Esophagus squamous epithelium (tissue), 5 donors: ENCODE measurements around the gene PRDX5. TPM values are rescaled to one million over a fixed set of nuclear protein-coding genes. Genes with fewer than 3 reads are reported as not detected.

Source experiments
- DNase-seq: peaks from one replicate; lab custom pipeline; 2025; lab: John Stamatoyannopoulos, UW
- H3K27ac ChIP-seq, 4 donors: fragments of 200-600 bp; sonication (generic); one replicate each; pipeline ENCODE4 v1.5.1; 2016 to 2019; ENCODE audit warnings: mild to moderate bottlenecking in 1 of 4
- H3K27me3 ChIP-seq, 4 donors: fragments of 200-600 bp; sonication (generic); 1 replicate in 3 of 4; 2 replicates in 1 of 4; pipeline versions ENCODE4 v1.5.1 to v1.6.0; 2017 to 2021; ENCODE audit warnings: antibody characterized with exemption in 1 of 4
- H3K36me3 ChIP-seq, 3 donors: fragments of 200-600 bp; sonication (generic); one replicate each; pipeline ENCODE4 v1.5.1; 2016 to 2019
- H3K4me1 ChIP-seq, 3 donors: fragments of 200-600 bp; sonication (generic); one replicate each; pipeline ENCODE4 v1.5.1; 2017 to 2019
- H3K4me3 ChIP-seq, 4 donors: fragments of 200-600 bp; sonication (generic); 1 replicate in 3 of 4; 2 replicates in 1 of 4; pipeline ENCODE4 v1.5.1; 2016 to 2019; ENCODE audit warnings: mild to moderate bottlenecking in 2 of 4, moderate library complexity in 1 of 4
- H3K9me3 ChIP-seq, 3 donors: fragments of 200-600 bp; sonication (generic); one replicate each; pipeline ENCODE4 v1.5.1; 2016 to 2019
- POLR2A ChIP-seq, 4 donors: fragments of 450-650 bp; IDR thresholded peaks; one replicate each; pipeline ENCODE4 v1.6.1; 2017; ENCODE audit warnings: antibody characterized with exemption in 4 of 4, mild to moderate bottlenecking in 4 of 4, moderate library complexity in 3 of 4
- whole genome bisulfite sequencing, 2 donors: methylation state at CpG; one replicate each; pipeline ENCODE4 v1.1.5; 2018; 5-methylcytosine and 5-hydroxymethylcytosine counted together
- intact Hi-C: fragments of 100-400 bp; cut with DNase I; formaldehyde crosslinking; loops from one replicate; pipeline ENCODE4 v1.15.0; 2022
- total RNA-seq, 4 donors: library from RNA; depleted of rRNA; stranded (reverse); fragments of >200 nt; gene quantifications; one replicate each; pipeline ENCODE4 v1.1.0, GENCODE V29; 2016
- TF ChIP-seq, protein P1 (sequence below), 6 experiments: fragments of 450-650 bp in 4 of 6; fragments of 200-600 bp in 2 of 6; sonication (generic) in 2 of 6; IDR thresholded peaks; one replicate each; pipeline ENCODE4 v1.5.1; 2016 to 2019; ENCODE audit warnings: antibody characterized with exemption in 6 of 6, mild to moderate bottlenecking in 4 of 6, moderate library complexity in 4 of 6
- donor health status: DM: yes; HTN: yes; CAD: no.

Gene PRDX5
- total RNA-seq, 4 donors from 2014 or later: 309 to 602 (median 476) TPM

DNA sequence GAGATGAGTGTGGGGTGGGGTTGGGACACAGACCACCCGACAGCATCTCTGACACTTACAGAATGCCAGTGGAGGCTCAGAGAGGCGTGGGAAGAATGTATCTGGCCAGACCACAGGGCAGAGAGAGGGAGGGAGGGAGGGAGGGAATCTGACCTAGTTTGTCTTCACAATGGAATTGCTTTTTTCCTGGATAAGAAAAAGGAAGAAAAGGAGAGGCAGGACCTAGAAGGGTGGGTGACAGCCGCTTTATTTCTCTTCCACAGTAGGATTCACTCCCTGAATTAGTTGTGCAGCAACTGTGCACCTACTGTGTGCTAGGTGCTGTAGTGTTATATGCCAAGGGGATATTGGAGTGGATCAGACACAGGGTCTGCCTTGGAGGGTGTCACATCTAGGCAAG is 23.1 kb upstream of the PRDX5 start:
- TF ChIP-seq, protein P1, sequence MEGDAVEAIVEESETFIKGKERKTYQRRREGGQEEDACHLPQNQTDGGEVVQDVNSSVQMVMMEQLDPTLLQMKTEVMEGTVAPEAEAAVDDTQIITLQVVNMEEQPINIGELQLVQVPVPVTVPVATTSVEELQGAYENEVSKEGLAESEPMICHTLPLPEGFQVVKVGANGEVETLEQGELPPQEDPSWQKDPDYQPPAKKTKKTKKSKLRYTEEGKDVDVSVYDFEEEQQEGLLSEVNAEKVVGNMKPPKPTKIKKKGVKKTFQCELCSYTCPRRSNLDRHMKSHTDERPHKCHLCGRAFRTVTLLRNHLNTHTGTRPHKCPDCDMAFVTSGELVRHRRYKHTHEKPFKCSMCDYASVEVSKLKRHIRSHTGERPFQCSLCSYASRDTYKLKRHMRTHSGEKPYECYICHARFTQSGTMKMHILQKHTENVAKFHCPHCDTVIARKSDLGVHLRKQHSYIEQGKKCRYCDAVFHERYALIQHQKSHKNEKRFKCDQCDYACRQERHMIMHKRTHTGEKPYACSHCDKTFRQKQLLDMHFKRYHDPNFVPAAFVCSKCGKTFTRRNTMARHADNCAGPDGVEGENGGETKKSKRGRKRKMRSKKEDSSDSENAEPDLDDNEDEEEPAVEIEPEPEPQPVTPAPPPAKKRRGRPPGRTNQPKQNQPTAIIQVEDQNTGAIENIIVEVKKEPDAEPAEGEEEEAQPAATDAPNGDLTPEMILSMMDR (IDR thresholded peaks at IDR 0.05): no peak
- TF ChIP-seq POLR2A (IDR thresholded peaks at IDR 0.05): no peak
- DNase-seq: no peak
- intact Hi-C loops: no loop called here
- peaks cover 19 to 48% (median 28%) of the 10 kb centered on the region in 3 donors for H3K4me1 ChIP-seq
- no peaks in the 10 kb centered on the region for H3K9me3 ChIP-seq
- no peak overlapping the region for H3K4me3 ChIP-seq
- H3K27ac ChIP-seq: no peak overlapping the region
- H3K27me3 ChIP-seq: peaks cover 14 to 99% (median 27%) of the 10 kb centered on the region in 4 donors
- no peaks in the 10 kb centered on the region for H3K36me3 ChIP-seq
- 36 to 79% methylated on average over 2 of the region's 3 CpGs for WGBS, 2 donors

DNA sequence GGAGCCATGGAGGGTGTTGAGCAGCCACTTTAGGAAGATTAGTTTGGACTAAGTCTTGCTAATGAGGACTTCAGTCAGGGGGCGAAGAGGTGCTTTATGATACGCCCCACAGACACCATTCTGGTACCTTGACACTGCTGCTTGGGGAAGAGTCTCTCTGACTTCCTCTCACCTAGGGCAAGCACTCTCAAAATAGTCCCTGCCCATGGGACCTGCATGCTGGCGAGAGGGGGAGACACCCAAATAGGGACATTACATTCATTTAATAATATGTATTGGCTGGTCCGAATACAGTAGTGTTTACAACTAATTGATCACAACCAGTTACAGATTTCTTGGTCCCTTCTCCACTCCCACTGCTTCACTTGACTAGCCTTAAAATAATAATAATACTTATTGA is 22.2 kb upstream of the PRDX5 start:
- H3K4me1 ChIP-seq: peaks cover 29 to 58% (median 38%) of the 10 kb centered on the region in 3 donors
- intact Hi-C loops: no loop called here
- H3K36me3 ChIP-seq: no peaks in the 10 kb centered on the region
- H3K27me3 ChIP-seq: peaks cover 17 to 100% (median 29%) of the 10 kb centered on the region in 4 donors
- TF ChIP-seq POLR2A (IDR thresholded peaks at IDR 0.05): no peak
- TF ChIP-seq, protein P1 (IDR thresholded peaks at IDR 0.05): no peak
- no peaks in the 10 kb centered on the region for H3K9me3 ChIP-seq
- 87 to 90% methylated on average over 4 of the region's 4 CpGs for WGBS, 2 donors
- DNase-seq: no peak
- H3K27ac ChIP-seq: no peak overlapping the region
- H3K4me3 ChIP-seq: no peak overlapping the region

DNA sequence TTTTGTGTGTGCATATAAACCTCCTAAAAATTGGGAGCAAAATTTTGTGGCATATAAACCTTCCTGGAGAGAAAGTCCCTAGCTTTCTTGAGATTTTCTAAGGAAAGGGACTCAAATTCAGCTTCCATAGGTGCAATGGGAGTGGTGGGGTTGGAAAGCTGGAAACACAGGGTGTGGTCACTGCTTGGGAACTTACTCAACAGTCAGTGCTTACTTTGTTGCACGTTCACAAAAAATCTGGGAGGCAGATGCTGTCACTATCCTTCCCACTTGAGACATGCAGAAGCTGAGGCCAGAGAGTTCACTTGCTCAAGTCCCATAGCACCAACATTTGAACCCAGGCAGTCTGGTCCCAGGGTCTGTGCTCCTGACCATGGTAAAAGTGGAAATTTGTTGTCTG is 21.7 kb upstream of the PRDX5 start:
- H3K27ac ChIP-seq: no peak overlapping the region
- intact Hi-C loops: no loop called here
- TF ChIP-seq, protein P1 (IDR thresholded peaks at IDR 0.05): no peak
- TF ChIP-seq POLR2A (IDR thresholded peaks at IDR 0.05): no peak
- H3K4me3 ChIP-seq: no peak overlapping the region
- no peaks in the 10 kb centered on the region for H3K9me3 ChIP-seq
- WGBS, 2 donors: 20% methylated on average over 1 of the region's 1 CpG
- DNase-seq: no peak
- no peaks in the 10 kb centered on the region for H3K36me3 ChIP-seq
- H3K4me1 ChIP-seq: peaks cover 26 to 58% (median 37%) of the 10 kb centered on the region in 3 donors
- peaks cover 17 to 100% (median 27%) of the 10 kb centered on the region in 4 donors for H3K27me3 ChIP-seq

DNA sequence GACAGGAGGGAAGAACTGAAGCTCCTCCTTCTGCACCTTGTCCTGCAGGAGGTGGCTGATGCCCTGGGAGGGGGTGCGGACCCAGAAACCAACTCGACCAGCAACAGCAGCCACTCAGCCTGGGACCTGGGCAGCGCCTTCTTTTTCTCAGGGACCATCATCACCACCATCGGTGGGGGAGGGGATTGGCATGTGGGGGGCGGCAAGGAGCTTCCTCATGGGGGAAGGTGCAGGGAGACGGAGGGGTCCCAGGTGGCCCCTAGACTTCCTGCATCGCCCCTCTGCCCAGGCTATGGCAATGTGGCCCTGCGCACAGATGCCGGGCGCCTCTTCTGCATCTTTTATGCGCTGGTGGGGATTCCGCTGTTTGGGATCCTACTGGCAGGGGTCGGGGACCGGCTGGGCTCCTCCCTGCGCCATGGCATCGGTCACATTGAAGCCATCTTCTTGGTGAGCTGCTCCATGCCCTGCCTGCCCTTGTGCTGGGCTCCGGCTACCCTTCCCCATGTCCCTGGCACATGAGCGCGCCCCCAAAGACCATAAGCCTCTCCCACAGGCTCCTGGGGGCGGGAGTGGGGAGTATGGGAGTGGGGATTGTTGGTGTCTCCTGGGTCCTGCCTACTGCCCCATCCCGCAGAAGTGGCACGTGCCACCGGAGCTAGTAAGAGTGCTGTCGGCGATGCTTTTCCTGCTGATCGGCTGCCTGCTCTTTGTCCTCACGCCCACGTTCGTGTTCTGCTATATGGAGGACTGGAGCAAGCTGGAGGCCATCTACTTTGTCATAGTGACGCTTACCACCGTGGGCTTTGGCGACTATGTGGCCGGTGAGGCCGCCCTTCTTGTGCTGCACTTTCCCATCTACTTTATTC is 20.9 kb upstream of the PRDX5 start:
- no peaks in the 10 kb centered on the region for H3K36me3 ChIP-seq
- WGBS, 2 donors: 30 to 38% methylated on average over 5 to 17 of the region's 34 CpGs
- H3K9me3 ChIP-seq: no peaks in the 10 kb centered on the region
- H3K27ac ChIP-seq: no peak overlapping the region
- TF ChIP-seq, protein P1 (IDR thresholded peaks at IDR 0.05): no peak
- no peak for TF ChIP-seq POLR2A (IDR thresholded peaks at IDR 0.05)
- peaks cover 25 to 55% (median 28%) of the 10 kb centered on the region in 3 donors for H3K4me1 ChIP-seq
- DNase-seq: no peak
- no peak overlapping the region for H3K4me3 ChIP-seq
- peaks cover 11 to 100% (median 26%) of the 10 kb centered on the region in 4 donors for H3K27me3 ChIP-seq
- intact Hi-C loops: no loop called here

DNA sequence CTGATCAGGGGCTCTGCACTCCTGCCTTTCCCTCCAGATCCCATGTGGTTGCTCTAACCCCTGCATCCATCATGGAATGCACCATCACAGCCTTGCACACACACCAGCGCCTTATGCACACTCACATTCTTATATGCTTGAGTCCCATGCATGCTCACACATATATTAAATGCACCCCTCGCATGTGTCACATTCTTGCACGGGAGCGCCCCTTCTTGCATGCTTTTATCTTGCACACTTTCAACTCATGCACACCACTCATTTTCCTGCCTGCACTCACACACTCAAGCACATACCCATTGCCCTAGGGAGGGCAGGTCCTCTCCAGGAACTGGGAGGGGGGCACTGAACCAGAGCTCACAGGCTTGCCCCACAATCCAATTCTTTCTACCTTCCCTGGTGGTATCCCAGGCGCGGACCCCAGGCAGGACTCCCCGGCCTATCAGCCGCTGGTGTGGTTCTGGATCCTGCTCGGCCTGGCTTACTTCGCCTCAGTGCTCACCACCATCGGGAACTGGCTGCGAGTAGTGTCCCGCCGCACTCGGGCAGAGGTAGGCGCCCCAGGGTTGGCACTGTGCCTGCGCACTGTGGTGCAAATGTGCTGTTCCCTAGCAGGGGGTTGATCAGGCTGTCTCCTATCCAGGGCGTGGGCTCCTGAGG is 20.1 kb upstream of the PRDX5 start:
- no peak overlapping the region for H3K4me3 ChIP-seq
- no peaks in the 10 kb centered on the region for H3K9me3 ChIP-seq
- intact Hi-C loops: no loop called here
- WGBS, 2 donors: 54 to 67% methylated on average over 5 to 8 of the region's 18 CpGs
- H3K36me3 ChIP-seq: no peaks in the 10 kb centered on the region
- TF ChIP-seq, protein P1 (IDR thresholded peaks at IDR 0.05): no peak
- no peak for TF ChIP-seq POLR2A (IDR thresholded peaks at IDR 0.05)
- peaks cover 9 to 100% (median 21%) of the 10 kb centered on the region in 4 donors for H3K27me3 ChIP-seq
- DNase-seq: no peak
- H3K27ac ChIP-seq: no peak overlapping the region
- H3K4me1 ChIP-seq: peaks cover 20 to 48% (median 21%) of the 10 kb centered on the region in 3 donors
